ENCODE data around the gene FAM20C.

FAM20C gene

GRCh38 chr7:226281-226895 is 34.0 kb downstream of the FAM20C start:
- DNase-seq (ENCODE audit: low read depth in 2 of 2): no peak

- no peak for DNase-seq (ENCODE audit: low read depth in 2 of 2)
Measured at GRCh38 chr7:227926-228325, 35.6 kb downstream of the FAM20C start.

GRCh38 chr7:228610-229009 is 36.2 kb downstream of the FAM20C start:
- DNase-seq (ENCODE audit: low read depth in 2 of 2): no peak

- DNase-seq (ENCODE audit: low read depth in 2 of 2): peak; percentile 74 to 80
Measured at GRCh38 chr7:229184-229964, 37.0 kb downstream of the FAM20C start.

- DNase-seq (ENCODE audit: low read depth in 2 of 2): no peak
Measured at GRCh38 chr7:230274-230673, 37.9 kb downstream of the FAM20C start.

- DNase-seq (ENCODE audit: low read depth in 2 of 2): no peak
Measured at GRCh38 chr7:231030-231857, 38.9 kb downstream of the FAM20C start.

- DNase-seq (ENCODE audit: low read depth in 2 of 2): no peak
Measured at GRCh38 chr7:231858-232246, 39.5 kb downstream of the FAM20C start.

GRCh38 chr7:232410-233248 is 40.3 kb downstream of the FAM20C start:
- DNase-seq (ENCODE audit: low read depth in 2 of 2): peak in 1 of 2 experiments; percentile 10

- no peak for DNase-seq (ENCODE audit: low read depth in 2 of 2)
Measured at GRCh38 chr7:233249-234035, 41.1 kb downstream of the FAM20C start.

- DNase-seq (ENCODE audit: low read depth in 2 of 2): no peak
Measured at GRCh38 chr7:234051-234707, 41.8 kb downstream of the FAM20C start.

- DNase-seq (ENCODE audit: low read depth in 2 of 2): no peak
Measured at GRCh38 chr7:234708-235553, 42.6 kb downstream of the FAM20C start.

- DNase-seq (ENCODE audit: low read depth in 2 of 2): no peak
Measured at GRCh38 chr7:235576-236395, 43.4 kb downstream of the FAM20C start.

- no peak for DNase-seq (ENCODE audit: low read depth in 2 of 2)
Measured at GRCh38 chr7:236967-237366, 44.6 kb downstream of the FAM20C start.

- no peak for DNase-seq (ENCODE audit: low read depth in 2 of 2)
Measured at GRCh38 chr7:237385-237784, 45.0 kb downstream of the FAM20C start.

- no peak for DNase-seq (ENCODE audit: low read depth in 2 of 2)
Measured at GRCh38 chr7:240146-240676, 47.8 kb downstream of the FAM20C start.

GRCh38 chr7:240887-241421 is 48.6 kb downstream of the FAM20C start:
- no peak for DNase-seq (ENCODE audit: low read depth in 2 of 2)

GRCh38 chr7:241513-241912 is 49.1 kb downstream of the FAM20C start:
- no peak for DNase-seq (ENCODE audit: low read depth in 2 of 2)
